Measurements from ENCODE around the gene RTN4IP1. TPM values are rescaled to one million over a fixed set of nuclear protein-coding genes. Genes with fewer than 3 reads are reported as not detected.

The RTN4IP1 gene
- polyA plus RNA-seq, 1 of the 3 experiments (the other 2 are of a cell fraction), result 4.3 TPM

- Histone ChIP-seq H3K4me2 (no peak overlapping the region), H3K79me2 (ENCODE audit: insufficient read depth) (peaks cover 30% of the 10 kb centered on the region; the same call in 1 of the 2 replicates), H3K36me3 (replicated peaks in 1 of 2; ENCODE audit: control insufficient read depth in 1 of 2, insufficient read depth in 2 of 2, low read length in 1 of 2) (peaks cover 21 to 41% of the 10 kb centered on the region in 2 experiments), H3K27me3 (ENCODE audit: insufficient read depth) (no peaks in the 10 kb centered on the region), H4K20me1 (ENCODE audit: insufficient read depth) (no peaks in the 10 kb centered on the region), H3K9me3 (no peaks in the 10 kb centered on the region), H3K9me2 (no peaks in the 10 kb centered on the region), H3K9ac (no peak overlapping the region), H2AFZ (ENCODE audit: low read depth) (no peak overlapping the region), H3F3A (replicated peaks; ENCODE audit: insufficient read depth) (no peaks in the 10 kb centered on the region), H3K27ac (ENCODE audit: low read depth in 2 of 2, low read length in 1 of 2) (no peak overlapping the region), H3K4me1 (ENCODE audit: control insufficient read depth in 1 of 2, insufficient read depth in 2 of 2, low read depth in 1 of 2, low read length in 1 of 2) (no peaks in the 10 kb centered on the region), H3K4me3 (ENCODE audit: low read depth in 2 of 2, low read length in 1 of 2) (no peak overlapping the region)
- WGBS (ENCODE audit: low lambda C conversion rate), result 95% methylated on average over 4 of the region's 4 CpGs
- TF ChIP-seq EP300 (IDR thresholded peaks at IDR 0.05; ENCODE audit: borderline replicate concordance in 1 of 2, low read depth in 1 of 2, low read length in 1 of 2) (no peak), TAF1 (IDR thresholded peaks at IDR 0.05; ENCODE audit: borderline replicate concordance, low read depth, low read length) (no peak), MXI1 (IDR thresholded peaks at IDR 0.05; ENCODE audit: low read depth, low read length) (no peak), MAX (IDR thresholded peaks at IDR 0.05; ENCODE audit: low read depth) (no peak), POLR2AphosphoS5 (IDR thresholded peaks at IDR 0.05; ENCODE audit: low read depth, low read length) (no peak), SMC3 (IDR thresholded peaks at IDR 0.05; ENCODE audit: low read depth, low read length) (no peak; the same call in 1 of the 2 replicates), YY1 (IDR thresholded peaks at IDR 0.05; ENCODE audit: low read depth) (no peak), RXRA (IDR thresholded peaks at IDR 0.05; ENCODE audit: borderline replicate concordance, low read depth) (no peak), TEAD4 (IDR thresholded peaks at IDR 0.05; ENCODE audit: borderline replicate concordance, insufficient read depth) (no peak), IRF3 (IDR thresholded peaks at IDR 0.05; ENCODE audit: low read depth, low read length) (no peak), GATA2 (CRISPR knock-in tag; IDR thresholded peaks at IDR 0.05) (no peak)
- CTCF ChIA-PET, result interaction anchor here (0.5 to 1.0 kb wide), 2 partner anchors 9 to 337 kb away, joined by 3 to 4 read pairs; no protein-coding TSS in a partner anchor
- no peak for DNase-seq
- POLR2A ChIA-PET, result no interaction called here
Measured at GRCh38 chr6:106642476-106642875, 13.2 kb upstream of the RTN4IP1 start.

- CTCF ChIA-PET, result no interaction called here
Measured at GRCh38 chr6:106639812-106640211, 10.5 kb upstream of the RTN4IP1 start.

More at GRCh38 chr6:106639812-106640211, 10.5 kb upstream of the RTN4IP1 start:
- Histone ChIP-seq H3K36me3 (replicated peaks in 1 of 2; ENCODE audit: control insufficient read depth in 1 of 2, insufficient read depth in 2 of 2, low read length in 1 of 2) (peaks cover 10 to 27% of the 10 kb centered on the region in 2 experiments), H3K9me2 (no peaks in the 10 kb centered on the region), H3K9ac (no peak overlapping the region), H3K9me3 (no peaks in the 10 kb centered on the region), H3K4me2 (no peak overlapping the region), H3K4me1 (ENCODE audit: control insufficient read depth in 1 of 2, insufficient read depth in 2 of 2, low read depth in 1 of 2, low read length in 1 of 2) (peaks cover 0 to 2% of the 10 kb centered on the region in 2 experiments; a peak in 1 of 4 replicates), H3K79me2 (ENCODE audit: insufficient read depth) (peaks cover 49% of the 10 kb centered on the region), H2AFZ (ENCODE audit: low read depth) (no peak overlapping the region), H3F3A (replicated peaks; ENCODE audit: insufficient read depth) (no peaks in the 10 kb centered on the region), H3K27ac (ENCODE audit: low read depth in 2 of 2, low read length in 1 of 2) (no peak overlapping the region), H4K20me1 (ENCODE audit: insufficient read depth) (no peaks in the 10 kb centered on the region), H3K4me3 (ENCODE audit: low read depth in 2 of 2, low read length in 1 of 2) (no peak overlapping the region), H3K27me3 (ENCODE audit: insufficient read depth) (no peaks in the 10 kb centered on the region)
- DNase-seq, result no peak
- TF ChIP-seq FOSL2 (IDR thresholded peaks at IDR 0.05; ENCODE audit: borderline replicate concordance, low read depth) (no peak), IRF3 (IDR thresholded peaks at IDR 0.05; ENCODE audit: low read depth, low read length) (no peak), POLR2AphosphoS5 (IDR thresholded peaks at IDR 0.05; ENCODE audit: low read depth, low read length) (no peak), PBX3 (IDR thresholded peaks at IDR 0.05) (no peak), EZH2phosphoT487 (IDR thresholded peaks at IDR 0.05; ENCODE audit: borderline replicate concordance, low read depth) (no peak), CTCF (IDR thresholded peaks at IDR 0.05) (no peak), GATA2 (CRISPR knock-in tag; IDR thresholded peaks at IDR 0.05) (no peak)
- POLR2A ChIA-PET, result no interaction called here
- WGBS (ENCODE audit: low lambda C conversion rate), result 91% methylated on average over 4 of the region's 4 CpGs

All from SK-N-SH (cell line).